ENCODE data around the gene MAGEF1.

The MAGEF1 gene

DNA sequence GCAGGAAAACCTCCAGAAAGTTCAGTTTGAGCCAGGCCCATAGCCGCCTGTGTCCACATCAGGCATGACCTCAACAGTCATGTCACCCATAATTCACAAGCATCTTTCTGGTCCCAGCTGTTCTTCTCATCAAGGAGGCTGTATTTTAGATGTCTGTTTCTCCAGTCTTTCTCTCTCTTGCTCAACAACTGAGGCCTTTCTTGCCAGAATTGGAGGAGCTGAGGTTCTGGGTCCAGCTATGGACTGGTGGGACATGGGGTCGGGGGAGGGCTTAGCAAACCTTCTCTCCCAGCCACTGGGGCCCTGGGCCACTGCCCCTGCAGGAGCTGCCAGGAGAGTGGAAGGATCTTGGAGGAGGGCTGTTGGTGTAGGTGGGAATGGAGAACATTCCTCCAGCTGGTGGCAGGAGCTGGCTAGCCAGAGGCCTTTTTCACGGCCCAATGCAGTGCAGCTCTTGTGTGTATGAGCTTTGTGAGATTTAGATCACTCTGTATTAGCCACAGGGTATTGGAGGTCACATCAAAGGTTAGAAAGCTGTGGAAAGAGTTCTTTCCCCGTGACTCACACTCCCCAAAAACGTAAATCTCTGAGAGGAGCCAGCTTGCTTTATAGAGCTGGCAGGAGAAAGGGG lies 23.5 kb downstream of the MAGEF1 start:
- no peak for FAIRE-seq

DNA sequence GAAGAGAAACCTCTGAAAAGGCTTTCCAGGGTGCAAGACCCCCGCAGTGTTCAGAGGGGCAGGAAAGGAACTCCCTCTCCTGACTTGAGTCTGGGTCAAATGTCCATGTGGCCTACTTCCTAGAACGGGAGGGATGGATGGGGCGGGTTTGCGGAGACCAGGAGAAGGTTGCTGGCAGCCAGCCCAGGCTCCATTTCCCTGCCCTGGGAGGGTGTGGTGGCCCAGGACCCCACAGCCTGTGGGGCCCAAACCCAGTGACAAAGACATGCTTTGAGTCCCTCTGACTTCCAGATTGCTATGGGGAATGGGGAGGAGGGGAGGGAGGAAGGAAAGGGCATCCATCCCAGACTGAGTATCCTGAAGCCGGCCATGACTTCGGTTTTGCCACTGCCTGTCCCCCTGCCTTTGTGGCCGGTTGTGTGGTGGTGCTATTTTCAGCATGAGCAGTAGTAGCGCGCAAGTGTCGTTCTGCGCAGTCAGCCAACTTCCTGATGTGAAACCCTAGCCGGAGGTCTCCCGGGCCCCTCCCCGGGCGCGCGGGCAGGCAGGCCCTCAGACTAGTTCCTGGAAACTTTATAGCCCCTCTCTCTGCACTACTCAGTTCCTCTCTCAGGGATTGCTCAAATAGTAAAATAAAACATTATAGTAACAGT lies 24.4 kb downstream of the MAGEF1 start:
- FAIRE-seq: no peak

DNA sequence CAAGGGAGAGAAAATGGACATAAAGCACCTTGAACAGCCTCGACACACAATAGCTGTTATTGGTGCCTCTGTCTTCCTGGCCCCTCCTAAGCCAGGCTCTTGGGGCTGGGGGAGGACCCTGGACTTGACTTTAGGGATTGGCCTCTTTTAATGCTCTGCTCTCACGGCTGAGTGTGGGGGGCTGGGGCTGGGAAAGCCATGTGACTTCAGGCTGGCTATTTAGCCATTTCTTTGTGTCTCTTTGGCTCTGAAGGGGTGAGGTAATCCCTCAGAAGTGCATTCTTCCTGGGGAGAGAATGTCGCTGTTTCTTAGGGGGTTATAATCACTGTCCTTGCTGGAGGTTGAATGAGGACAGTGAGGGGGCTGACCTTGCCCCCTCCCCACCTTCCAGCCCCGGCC lies 26.2 kb downstream of the MAGEF1 start:
- no peak for FAIRE-seq

DNA sequence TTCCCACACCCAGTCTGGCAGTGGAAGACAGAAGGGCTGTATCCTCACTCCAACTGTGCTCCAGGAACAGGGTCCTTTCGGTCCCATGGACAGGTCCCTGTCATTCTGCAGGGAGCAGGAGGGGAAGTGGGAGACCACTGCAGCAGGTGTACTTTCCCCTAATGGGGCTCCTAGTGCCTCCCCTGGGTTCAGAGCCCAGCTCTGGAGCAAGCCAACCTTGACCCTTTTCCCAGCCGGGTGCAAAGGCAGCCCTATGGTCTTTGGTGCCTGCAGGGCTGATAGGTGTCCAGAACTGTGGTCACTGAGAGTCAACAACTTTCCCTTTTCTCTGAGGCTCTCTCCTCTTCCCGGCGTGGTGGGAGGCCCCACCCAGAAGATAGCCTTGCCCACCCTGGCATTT lies 26.8 kb downstream of the MAGEF1 start:
- no peak for FAIRE-seq

DNA sequence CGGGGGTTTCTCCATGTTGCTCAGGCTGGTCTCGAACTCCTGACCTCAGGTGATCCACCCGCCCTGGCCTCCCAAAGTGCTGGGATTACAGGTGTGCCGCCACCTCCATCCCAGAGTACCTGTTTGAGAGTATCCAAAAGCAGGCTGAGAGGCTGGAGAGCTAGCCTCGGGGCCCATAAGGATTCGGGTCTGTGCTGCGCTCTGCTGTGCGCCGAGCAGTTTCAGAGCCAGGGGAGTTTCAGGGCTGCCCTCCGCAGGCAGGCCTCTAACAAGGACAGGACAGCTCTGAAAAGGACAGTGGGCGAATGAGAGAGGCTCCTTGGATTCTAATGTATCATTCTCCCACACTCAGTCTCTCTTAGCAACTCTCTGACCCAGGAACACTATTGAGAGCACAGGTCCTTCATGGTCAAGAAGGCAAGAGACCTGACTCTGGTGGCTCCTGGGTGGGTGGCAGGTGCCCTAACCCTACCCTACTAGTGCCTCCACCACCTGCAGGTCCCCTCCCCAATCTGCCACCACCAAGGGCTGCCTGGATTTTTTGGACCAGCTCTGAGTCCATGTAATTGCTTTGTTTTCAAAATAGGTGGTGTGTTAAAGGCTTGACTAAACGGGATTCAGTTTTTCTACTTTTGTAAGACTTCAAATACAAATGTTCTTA lies 27.8 kb downstream of the MAGEF1 start:
- FAIRE-seq: no peak

DNA sequence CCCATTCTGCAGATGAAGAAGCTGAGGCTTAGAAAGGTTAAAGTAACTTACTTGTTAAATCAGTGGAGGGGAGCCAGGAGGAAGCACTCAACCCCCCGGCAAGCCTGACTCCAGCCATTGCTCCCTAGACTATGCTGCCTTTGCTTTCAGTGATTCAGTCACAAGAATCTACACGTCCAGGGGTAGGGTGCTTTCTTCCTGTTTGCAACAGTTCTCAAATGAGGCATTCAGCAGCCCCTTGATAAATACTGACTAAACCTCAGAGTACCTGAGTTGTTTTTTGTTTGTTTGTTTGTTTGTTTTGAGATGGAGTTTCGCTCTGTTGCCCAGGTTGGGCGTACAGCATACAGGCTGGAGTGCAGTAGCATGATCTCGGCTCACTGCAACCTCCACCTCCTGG lies 28.6 kb downstream of the MAGEF1 start:
- FAIRE-seq: no peak

DNA sequence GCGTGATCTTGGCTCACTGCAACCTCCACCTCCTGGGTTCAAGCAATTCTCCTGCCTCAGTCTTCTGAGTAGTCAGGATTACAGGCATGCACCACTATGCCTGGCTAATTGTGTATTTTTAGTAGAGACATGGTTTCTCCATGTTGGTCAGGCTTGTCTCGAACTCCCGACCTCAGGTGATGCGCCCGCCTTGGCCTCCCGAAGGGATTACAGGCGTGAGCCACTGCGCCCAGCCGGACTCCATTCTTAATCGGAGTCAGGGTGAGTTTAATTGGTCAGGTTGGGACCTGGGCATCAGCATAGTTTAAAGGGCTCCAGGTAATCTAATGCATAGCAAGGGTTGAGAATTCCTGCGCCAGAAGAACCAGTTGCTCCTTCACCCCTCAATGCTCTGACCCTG lies 29.2 kb downstream of the MAGEF1 start:
- FAIRE-seq: no peak

DNA sequence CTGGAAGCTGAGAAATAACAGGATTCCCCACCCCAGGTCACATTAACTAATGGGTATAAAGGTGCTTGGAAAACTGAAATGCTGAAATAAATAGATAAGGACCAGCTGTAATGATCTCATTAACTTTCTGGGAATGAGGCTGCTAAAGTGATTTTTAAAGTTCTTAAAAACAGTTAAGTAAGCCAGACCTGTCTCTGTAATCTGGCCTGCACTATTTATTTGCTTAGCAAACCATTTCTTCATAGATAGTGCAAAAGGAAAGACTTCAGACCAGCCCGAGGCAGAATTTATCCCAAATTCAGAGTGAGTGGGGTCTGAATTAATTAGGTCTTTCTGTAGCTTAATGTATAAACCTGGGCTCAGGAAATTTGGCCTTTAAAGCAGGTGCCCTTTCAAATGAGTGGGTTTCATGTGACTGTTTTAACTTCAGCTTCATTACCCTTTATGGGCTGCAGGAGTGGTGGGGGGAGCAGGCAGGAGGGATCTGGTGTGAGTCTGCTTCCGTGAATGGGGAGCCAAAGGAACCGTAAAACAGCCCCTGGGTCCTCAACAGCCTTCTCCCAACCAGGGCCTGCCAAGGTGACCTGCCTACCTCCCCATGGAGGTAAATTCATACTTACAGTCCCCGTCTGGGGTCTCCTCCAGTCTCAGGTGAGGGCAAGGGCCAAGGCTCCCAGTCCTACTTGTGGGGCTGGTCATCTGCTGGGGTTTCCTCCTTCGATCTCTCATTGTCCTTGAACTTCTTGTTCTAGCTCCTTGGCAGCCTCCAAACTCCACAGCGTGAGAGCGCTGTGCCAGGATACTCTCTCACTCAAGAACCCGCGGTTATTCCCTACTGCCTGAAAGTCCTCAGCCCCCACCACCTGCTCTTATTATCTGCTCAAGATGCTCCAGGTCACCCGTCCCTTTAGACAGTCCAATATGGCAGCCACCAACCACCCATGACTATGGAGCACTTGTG lies 31.2 kb downstream of the MAGEF1 start:
- no peak for FAIRE-seq

DNA sequence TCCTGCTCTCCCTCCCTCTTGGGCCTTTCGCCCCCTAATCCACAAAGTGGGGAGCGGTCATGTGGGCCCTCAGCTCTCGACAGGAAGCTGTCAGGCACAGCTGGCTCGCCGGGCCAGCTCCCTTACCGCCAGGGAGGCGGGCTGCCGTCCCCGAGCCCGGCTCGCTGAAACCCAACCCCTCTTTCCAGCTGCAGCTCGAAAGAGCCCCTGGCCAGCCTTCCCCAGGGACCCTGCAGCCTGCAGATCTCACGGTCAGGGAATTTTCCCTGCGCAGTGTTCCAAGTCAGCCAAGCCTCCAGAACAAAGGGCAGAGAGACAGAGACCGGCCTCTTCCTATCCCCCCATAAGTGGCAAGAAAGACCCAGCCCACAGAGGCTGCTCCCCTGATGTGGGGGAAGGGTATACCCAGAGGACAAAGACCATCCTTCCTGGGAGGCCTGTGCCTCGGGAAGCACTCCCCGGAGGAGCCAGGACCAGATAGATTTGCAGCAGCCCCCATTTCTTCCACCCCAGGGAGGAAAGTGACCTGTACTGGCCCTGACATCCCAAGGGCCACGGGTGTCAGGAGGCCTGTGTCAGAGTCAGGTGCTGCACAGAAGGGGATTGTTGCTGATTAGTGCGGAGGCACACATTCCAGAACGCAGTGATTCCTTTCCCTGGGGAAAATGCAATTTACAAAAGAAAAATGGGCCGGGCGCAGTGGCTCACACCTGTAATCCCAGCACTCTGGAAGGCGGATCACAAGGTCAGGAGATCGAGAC lies 32.6 kb downstream of the MAGEF1 start:
- no peak for FAIRE-seq

DNA sequence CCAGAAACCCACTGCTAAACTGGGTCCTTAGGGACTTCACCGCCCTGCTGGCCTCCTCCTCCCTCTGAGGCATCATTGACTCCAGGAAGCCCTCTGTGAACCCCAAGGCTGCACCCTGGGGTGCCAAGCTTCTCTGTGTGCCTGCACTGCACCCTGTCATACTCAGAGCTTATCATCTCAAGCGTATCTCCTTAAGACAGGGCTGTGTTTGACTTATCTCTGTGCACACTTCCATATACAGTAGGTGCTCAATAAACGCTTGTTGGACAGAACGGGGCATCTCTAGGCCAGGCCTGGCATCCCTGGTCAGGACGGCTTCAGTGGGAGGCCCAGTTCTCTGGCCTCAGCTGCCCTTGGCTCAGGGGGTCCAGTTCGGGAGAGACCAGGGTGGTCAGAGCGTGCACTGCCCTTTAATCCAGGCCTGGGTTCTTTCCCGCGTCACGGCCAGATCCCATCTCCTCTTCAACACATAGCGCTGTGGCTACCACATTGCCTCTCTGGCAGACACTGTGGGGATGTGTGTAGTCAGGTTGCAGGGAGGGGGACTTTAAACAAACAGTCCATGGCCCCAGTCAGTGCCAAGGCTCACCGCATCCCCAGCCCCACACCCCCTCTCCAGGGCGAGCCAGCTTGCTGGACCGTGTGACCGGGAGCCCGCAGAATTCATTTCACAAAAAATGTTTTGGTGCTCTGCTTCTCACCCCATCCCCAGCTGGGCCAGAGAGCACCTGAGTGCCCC lies 33.4 kb downstream of the MAGEF1 start:
- FAIRE-seq: no peak

DNA sequence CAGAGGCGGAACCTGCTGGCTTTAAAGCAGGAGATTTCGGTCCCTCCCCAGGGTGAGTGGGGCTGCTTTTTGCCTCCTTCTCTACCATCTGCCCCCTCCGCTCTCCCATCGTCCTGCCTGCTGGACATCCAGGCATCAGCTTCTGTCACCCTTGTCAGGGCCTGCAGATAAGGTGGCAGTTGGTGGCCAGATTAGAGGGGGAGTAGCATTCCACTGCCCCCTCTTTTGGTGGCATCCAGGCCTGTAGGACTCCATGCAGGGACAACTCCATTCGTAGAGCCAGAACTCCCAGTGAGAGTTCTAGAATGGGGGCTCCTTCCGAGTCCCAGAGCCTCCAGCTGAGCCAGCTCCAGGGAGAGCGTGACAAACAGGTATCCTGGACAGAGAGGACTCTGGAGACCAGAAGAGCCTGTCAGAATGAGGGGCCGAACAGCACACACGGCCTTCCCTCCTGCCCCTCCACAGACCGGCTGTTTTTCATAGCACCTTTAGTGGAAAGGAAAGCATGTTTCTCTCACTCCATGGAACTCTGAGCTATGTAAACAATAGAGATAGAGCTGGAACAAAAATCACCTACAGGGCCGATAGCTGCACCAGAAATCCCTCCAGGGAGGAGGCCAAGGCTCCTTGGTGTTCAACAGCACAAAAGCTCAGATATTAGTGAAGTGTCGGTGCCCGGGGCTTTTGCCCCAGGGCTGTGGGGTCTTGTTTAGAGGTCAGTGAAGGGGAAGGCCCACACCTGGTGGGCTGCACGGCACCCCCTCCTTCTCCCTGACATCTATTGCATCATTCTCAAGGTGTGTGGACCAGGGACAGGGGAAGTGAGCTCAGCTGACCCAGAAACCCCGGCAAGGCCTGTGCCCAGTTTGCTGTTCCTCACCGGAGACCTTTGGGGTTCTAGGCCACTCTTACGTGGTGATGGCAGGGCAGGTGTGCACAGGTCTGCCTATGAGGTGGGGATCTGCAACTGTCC lies 34.2 kb downstream of the MAGEF1 start:
- FAIRE-seq: no peak

DNA sequence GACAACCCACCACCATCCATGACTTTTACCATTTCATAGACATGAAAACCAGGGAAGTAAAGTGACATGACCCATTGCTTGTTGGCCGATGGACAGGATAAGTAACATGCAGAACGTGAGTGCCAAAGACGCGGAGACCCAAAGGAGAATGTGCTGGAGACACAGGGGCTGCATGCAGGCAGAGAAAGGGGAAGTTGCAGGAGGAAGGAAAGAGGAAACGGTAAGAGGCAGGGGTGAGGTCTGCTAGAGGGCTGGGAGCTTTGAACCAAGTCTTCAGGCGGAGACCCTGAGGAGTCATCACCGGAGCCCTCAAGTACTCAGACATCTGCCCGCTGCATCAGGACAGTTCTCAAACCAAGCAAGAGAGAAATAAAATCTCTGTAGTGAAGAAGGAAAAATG lies 34.9 kb downstream of the MAGEF1 start:
- FAIRE-seq: no peak

DNA sequence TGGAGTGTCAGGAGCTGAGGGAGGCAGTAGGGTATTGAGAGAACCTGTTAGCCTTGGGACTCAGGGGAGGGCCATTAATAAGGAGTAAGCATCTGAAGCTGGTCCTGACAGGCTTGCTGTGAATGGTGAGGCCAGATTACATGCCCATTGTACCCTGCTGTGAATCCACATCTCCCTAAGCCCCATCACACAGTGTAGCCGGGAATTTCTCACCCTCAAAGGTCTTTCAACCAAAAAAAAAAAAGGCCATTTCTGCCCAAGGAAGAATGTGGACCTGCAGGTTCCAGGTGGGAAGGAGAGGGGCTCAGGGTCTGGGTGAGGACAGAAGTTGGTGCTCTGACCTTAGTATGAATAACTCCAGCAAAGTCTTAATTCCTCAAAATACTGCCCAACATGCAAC lies 37.2 kb downstream of the MAGEF1 start:
- no peak for FAIRE-seq

DNA sequence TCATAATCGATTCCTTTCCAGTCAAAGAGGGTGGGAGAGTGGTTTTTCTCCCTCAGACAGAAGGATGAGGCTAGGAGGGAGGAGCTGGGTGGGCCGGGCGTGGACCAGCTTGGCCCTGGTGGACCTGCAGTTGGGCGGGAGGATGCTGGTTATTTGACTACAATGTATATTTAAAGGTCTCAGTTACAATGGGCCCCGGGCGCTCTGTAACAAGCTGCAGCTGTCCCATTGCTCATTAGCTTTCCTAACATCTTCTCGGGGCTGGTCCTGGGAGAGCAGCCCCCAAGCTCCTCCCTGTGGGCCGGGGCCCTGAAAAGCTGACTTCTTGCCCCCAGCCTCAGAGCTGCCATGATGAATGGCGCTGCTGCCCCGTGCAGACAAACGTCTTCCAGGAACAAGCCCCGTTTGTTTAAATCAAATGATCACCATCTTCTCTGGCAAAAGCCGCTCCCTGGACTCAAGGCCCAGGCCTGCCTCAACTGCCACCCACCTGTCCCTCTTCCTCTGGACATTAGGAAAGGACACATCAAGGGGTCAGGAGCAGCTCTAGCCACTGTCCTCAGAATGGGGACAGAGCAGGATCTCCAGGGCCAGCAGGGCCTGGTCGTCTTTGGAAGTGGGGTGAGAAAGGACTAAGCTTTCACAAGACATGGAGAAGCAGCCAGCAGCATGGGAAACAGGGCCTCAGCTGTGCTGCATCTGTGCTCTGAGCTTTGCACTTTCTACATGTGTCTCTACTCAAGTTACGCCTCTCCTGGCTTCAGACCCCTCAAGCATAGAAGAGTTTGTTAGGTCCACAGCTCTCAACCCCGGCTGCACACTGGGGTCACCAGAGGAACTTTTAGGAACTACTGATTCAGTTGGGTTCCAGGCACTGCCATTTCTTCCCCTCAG lies 38.6 kb downstream of the MAGEF1 start:
- FAIRE-seq: no peak

DNA sequence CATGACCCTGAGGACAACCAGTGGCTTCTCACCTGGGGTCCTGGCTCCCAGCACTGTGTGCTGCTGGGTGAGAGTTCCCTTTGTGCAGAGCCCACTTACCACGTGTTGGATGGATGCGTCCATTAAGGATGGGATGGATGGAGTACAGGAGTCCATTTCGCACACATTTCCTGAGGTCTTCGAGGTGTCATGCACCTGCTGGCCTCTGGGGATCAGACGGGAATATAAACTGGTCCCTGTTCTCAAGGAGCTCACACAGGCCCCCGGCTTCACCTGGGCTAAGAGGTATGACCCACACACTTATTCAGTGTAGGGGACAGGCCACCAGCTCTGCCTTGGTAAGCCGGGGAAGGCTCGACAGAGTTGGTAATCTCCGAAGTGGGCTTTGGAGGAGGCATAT lies 39.5 kb downstream of the MAGEF1 start:
- FAIRE-seq: no peak

DNA sequence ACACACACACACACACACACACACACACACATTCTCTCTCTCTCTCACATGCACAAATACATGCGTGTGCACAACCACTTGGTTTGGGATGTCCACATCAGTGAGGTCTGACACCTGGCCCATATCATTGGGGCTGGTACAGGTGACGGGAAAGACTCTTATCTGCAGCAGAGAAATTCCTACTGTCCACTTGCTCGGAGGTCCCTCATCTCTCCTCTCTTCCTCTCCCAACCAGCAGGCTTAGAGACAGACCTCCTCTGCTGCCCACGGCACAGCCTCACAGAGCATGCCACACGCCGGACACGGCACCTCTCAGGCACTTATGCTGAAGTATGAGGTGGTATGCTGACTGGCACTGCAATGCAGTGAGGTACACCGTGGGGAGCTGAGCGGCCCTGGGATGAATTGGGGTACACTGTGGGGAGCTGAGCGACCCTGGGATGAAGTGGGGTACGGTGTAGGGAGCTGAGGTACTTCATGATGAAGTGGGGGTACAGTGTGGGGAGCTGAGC lies 41.7 kb downstream of the MAGEF1 start:
- no peak for FAIRE-seq

DNA sequence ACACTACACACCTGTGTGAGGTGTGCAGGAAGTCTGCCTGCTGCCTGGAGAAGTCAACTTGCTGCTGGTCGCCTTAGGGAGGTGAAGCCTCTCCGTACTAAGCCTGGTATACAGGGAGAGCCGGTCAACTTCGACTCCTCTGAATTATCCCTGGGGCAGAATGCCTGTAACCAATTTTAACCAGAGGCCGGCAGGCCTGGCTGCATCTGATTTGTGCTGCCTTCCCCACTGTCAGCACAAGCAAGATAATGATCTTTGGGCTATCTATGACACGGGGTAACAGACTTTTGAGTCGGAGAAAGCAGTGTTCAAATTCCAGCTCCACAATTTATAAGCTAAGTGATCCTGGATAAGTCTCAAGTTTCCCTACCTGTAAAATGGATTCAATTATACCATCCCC lies 42.3 kb downstream of the MAGEF1 start:
- FAIRE-seq: no peak

DNA sequence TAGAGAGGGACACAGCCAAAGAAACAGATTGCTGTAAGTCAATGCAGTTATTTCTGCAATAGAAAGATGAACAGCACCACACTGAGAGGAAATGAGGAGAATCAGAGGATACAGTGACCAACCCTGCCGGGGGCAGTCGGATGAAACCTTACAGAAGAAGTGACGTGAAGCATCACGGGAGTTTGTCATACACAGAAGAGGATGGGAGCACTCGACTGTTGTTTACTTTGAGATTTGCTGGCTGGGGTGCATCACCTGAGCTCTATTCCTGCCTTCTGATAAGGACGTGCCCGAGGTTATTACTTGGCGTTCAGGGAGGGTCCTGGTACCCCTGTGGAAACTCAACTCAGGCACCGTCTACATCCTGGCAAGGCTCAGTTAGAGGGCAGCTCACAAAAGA lies 45.4 kb downstream of the MAGEF1 start:
- no peak for FAIRE-seq

DNA sequence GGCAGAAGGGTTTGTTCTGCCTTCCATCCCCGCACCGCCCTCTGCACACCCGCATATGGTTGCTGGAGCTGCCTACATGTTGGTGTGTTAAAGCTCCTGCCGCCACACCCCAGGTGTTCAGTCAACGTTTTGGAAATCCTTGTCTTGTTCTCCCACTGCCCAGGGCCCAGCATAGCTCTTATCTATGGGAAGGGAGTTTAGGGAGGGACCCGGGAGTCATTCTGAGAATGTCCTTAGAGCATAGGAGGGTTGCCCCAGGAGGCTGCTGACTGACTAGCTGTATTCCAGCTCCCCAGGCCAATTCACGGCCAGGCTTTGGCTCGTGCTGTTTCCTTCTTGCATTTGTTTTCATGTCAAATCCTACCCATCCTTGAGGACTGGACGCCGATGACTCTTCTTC lies 46.8 kb downstream of the MAGEF1 start:
- no peak for FAIRE-seq
